Kidney (tissue), 14 donors: ENCODE results near the gene MIEF1. TPM values are rescaled to one million over a fixed set of nuclear protein-coding genes. Genes with fewer than 3 reads are reported as not detected.
"Not testable (repeated sequence)": the region's sequence is repeated elsewhere in the genome, so short reads cannot be mapped to it uniquely, and the experiment has no call there.

Source experiments
- DNase-seq, 5 donors: peaks; one replicate each; pipeline ENCODE4 v3.0.0-alpha.2; 2013 to 2020
- FAIRE-seq: peaks from 2 replicates; lab custom pipeline; 2012; peaks lifted over from hg19 to GRCh38; lab: Jason Lieb, UNC
- H3K27ac ChIP-seq, 2 donors: one replicate each; pipeline ENCODE4 v1.7.0; 2013; ENCODE audit warnings: low read depth in 2 of 2, low read length in 2 of 2, inconsistent platforms in 1 of 2
- H3K27me3 ChIP-seq: one replicate; pipeline ENCODE4 v1.7.1; 2013; ENCODE audit warnings: low read length, inconsistent platforms; ENCODE audit not compliant: control insufficient read depth, insufficient read depth
- H3K36me3 ChIP-seq, 3 donors: one replicate each; pipeline versions ENCODE4 v1.7.0 to v1.7.1; 2013; ENCODE audit warnings: low read length in 3 of 3, control low read depth in 1 of 3, inconsistent platforms in 1 of 3; ENCODE audit not compliant: insufficient read depth in 3 of 3, control insufficient read depth in 2 of 3
- H3K4me1 ChIP-seq, 3 donors: one replicate each; pipeline versions ENCODE4 v1.7.0 to v1.7.1; 2013; ENCODE audit warnings: low read length in 3 of 3, inconsistent platforms in 1 of 3, low read depth in 1 of 3; ENCODE audit not compliant: control insufficient read depth in 2 of 3, insufficient read depth in 2 of 3
- H3K4me3 ChIP-seq, 3 donors: one replicate each; pipeline versions ENCODE4 v1.7.0 to v1.8.1; 2013; ENCODE audit warnings: low read length in 3 of 3, control low read depth in 1 of 3, inconsistent platforms in 1 of 3
- H3K9ac ChIP-seq, 3 donors: one replicate each; pipeline versions ENCODE4 v1.7.0 to v1.7.1; 2013; ENCODE audit warnings: low read length in 3 of 3, control low read depth in 1 of 3, inconsistent platforms in 1 of 3
- H3K9me3 ChIP-seq, 3 donors: one replicate each; pipeline versions ENCODE4 v1.7.0 to v1.7.1; 2013; ENCODE audit warnings: low read length in 3 of 3, control low read depth in 1 of 3, inconsistent platforms in 1 of 3; ENCODE audit not compliant: control insufficient read depth in 2 of 3, insufficient read depth in 1 of 3
- CTCF ChIP-seq: IDR thresholded peaks from 3 replicates; pipeline ENCODE4 v1.5.1; 2012; ENCODE audit warnings: mild to moderate bottlenecking, moderate library complexity, borderline replicate concordance; ENCODE audit not compliant: insufficient read depth; ENCODE audit errors: extremely low read depth
- intact Hi-C: fragments of 100-400 bp; cut with DNase I; formaldehyde crosslinking; loops from one replicate; pipeline ENCODE4 v1.11.1; 2022
- polyA plus RNA-seq: library from polyadenylated mRNA; stranded (reverse); fragments of 350-450 nt; fragmentation: Illumina TruSeq; extraction: RNeasy Lipid Tissue Mini Kit (QIAGEN cat#74804); gene quantifications from one replicate; pipeline ENCODE4 v1.2.3, GENCODE V29; 2014; ENCODE audit warnings: low read depth, low replicate concordance; ENCODE audit not compliant: insufficient read depth
- total RNA-seq: library from RNA; stranded (reverse); fragmentation: NEBNext Ultra II Directional; extraction: Animal tissue kit (Norgen Biotek cat#: 25700); gene quantifications from one replicate; pipeline ENCODE4 v1.2.1, GENCODE V29; 2021
- donor health status: control.
- donor health status: control.
- donor health status: control.
- donor health status: control.
- donor health status: control.
- donor health status: DM: yes; HTN: yes; CAD: no.
- donor health status: Normal renal cell carcinoma (clear cell type).

Gene MIEF1
- total and polyA plus RNA-seq, 2 donors from 2014 or later = 13.0 to 27.9 TPM

DNA sequence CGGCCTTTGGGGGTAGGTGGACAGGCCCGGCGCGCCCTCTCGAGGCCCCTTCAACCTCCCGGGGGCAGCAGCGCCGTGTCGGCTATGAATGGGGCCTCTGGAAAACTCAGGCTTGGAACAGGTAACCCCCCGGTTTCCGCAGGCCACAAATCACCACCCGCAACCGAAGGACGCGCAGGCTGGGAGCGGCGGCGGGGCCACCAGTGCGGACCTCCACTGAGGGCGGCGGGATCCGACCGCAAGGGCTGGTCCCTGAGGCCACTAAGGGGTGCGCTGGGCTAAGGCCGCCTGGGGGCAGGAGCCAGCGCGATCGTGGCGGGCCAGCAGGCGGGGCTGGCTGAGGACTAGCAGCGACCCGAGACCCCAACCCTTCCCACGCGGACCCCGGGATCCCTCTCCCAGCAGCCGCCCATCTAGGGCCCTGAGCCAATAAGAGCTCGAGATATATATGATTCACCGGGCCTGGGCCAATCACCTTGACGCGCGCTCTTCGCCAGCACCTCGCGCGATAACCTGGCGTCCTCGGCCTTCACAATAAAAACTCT, 17.7 kb downstream of the MIEF1 start:
- H3K27me3 ChIP-seq = no peaks in the 10 kb centered on the region
- intact Hi-C loops = loop anchor here (10.0 kb wide), 1 partner anchor 115 kb away; no protein-coding TSS in a partner anchor
- peaks cover 12 to 39% (median 33%) of the 10 kb centered on the region in 3 donors for H3K36me3 ChIP-seq
- H3K27ac ChIP-seq = peak overlapping the region; percentile 100
- H3K9ac ChIP-seq = peak overlapping the region; percentile 50 to 99 (median 97)
- H3K4me3 ChIP-seq = peak overlapping the region; percentile 87 to 97 (median 94)
- no peaks in the 10 kb centered on the region for H3K9me3 ChIP-seq
- peak; percentile 2 for TF ChIP-seq CTCF
- H3K4me1 ChIP-seq = peaks cover 5 to 38% (median 26%) of the 10 kb centered on the region in 3 donors
- DNase-seq (peak; percentile 98 to 99 (median 99)), FAIRE-seq (peak; percentile 83)

- peak within 1 kb of the TSS; percentile 96 to 99 (median 97) for H3K9ac ChIP-seq
- FAIRE-seq (no peak), DNase-seq (peak; percentile 73 to 97 (median 85))
- peak within 1 kb of the TSS; percentile 100 for H3K27ac ChIP-seq
- no peak for TF ChIP-seq CTCF
- no peaks in the 10 kb centered on the region for H3K9me3 ChIP-seq
- intact Hi-C loops = no loop called here
- H3K4me1 ChIP-seq = peaks cover 5 to 39% (median 26%) of the 10 kb centered on the region in 3 donors
- peak within 1 kb of the TSS; percentile 87 to 97 (median 94) for H3K4me3 ChIP-seq
- peaks cover 7 to 38% (median 28%) of the 10 kb centered on the region in 3 donors for H3K36me3 ChIP-seq
- H3K27me3 ChIP-seq = no peaks in the 10 kb centered on the region
These were observed 18.4 kb downstream of the MIEF1 start, which contains the start of gene ATF4 for GRCh38 chr22:39520226-39521105. Gene ATF4 (plus strand): TSS chr22:39520562. CDS start chr22:39521446, 884 bp downstream.

DNA sequence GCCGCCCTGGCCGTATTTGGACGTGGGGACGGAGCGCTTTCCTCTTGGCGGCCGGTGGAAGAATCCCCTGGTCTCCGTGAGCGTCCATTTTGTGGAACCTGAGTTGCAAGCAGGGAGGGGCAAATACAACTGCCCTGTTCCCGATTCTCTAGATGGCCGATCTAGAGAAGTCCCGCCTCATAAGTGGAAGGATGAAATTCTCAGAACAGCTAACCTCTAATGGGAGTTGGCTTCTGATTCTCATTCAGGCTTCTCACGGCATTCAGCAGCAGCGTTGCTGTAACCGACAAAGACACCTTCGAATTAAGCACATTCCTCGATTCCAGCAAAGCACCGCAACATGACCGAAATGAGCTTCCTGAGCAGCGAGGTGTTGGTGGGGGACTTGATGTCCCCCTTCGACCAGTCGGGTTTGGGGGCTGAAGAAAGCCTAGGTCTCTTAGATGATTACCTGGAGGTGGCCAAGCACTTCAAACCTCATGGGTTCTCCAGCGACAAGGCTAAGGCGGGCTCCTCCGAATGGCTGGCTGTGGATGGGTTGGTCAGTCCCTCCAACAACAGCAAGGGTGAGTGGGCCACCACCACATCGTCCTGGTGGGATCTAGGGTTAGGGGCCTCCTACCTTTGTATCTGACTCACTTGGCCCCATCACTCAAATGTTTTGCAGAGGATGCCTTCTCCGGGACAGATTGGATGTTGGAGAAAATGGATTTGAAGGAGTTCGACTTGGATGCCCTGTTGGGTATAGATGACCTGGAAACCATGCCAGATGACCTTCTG, 19.2 kb downstream of the MIEF1 start:
- H3K9me3 ChIP-seq, intact Hi-C loops, FAIRE-seq, H3K27me3 ChIP-seq: not testable (repeated sequence)
- peaks cover 5 to 40% (median 26%) of the 10 kb centered on the region in 3 donors for H3K4me1 ChIP-seq
- peak in 1 of 5 donors; percentile 65 for DNase-seq
- peaks cover 7 to 34% (median 26%) of the 10 kb centered on the region in 3 donors for H3K36me3 ChIP-seq
- H3K9ac ChIP-seq = peak overlapping the region; percentile 71 to 99 (median 96)
- peak overlapping the region; percentile 100 for H3K27ac ChIP-seq
- peak overlapping the region; percentile 87 to 97 (median 94) for H3K4me3 ChIP-seq

DNA sequence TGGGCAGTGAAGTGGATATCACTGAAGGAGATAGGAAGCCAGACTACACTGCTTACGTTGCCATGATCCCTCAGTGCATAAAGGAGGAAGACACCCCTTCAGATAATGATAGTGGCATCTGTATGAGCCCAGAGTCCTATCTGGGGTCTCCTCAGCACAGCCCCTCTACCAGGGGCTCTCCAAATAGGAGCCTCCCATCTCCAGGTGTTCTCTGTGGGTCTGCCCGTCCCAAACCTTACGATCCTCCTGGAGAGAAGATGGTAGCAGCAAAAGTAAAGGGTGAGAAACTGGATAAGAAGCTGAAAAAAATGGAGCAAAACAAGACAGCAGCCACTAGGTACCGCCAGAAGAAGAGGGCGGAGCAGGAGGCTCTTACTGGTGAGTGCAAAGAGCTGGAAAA, 20.0 kb downstream of the MIEF1 start:
- H3K9me3 ChIP-seq, intact Hi-C loops, FAIRE-seq, H3K27me3 ChIP-seq: not testable (repeated sequence)
- H3K4me3 ChIP-seq = peak overlapping the region; percentile 87 to 97 (median 94)
- peak in 1 of 5 donors; percentile 14 for DNase-seq
- H3K9ac ChIP-seq = peak overlapping the region; percentile 71 to 99 (median 96)
- peaks cover 7 to 34% (median 26%) of the 10 kb centered on the region in 3 donors for H3K36me3 ChIP-seq
- H3K4me1 ChIP-seq = peaks cover 5 to 40% (median 26%) of the 10 kb centered on the region in 3 donors
- H3K27ac ChIP-seq = peak overlapping the region in 1 of 2 donors; percentile 100
